HepG2 (cell line): Measurements from ENCODE around the gene MTIF3. TPM values are rescaled to one million over a fixed set of nuclear protein-coding genes. Genes with fewer than 3 reads are reported as not detected.
A peak's percentile ranks its signal among the peaks of the same experiment; 100 is the strongest.

Source experiments
- AGO2 ChIP-seq: fragments of 200-400 bp; formaldehyde crosslinking; optimal IDR thresholded peaks from 2 replicates; pipeline ENCODE3; 2017; ENCODE audit warnings: mild to moderate bottlenecking, low read depth, low read length, moderate library complexity
- ATF7-NPFF ChIP-seq: sonication (generic); formaldehyde crosslinking; IDR thresholded peaks from 2 replicates; pipeline ENCODE4 v1.8.1; 2023; ENCODE audit warnings: mild to moderate bottlenecking, low read depth, missing genetic modification reagents, moderate library complexity
- CHCHD3 ChIP-seq: sonication (generic); formaldehyde crosslinking; IDR thresholded peaks from 2 replicates; pipeline ENCODE4 v1.8.0; 2022; ENCODE audit warnings: mild to moderate bottlenecking, missing genetic modification reagents, moderate library complexity
- HNF4G ChIP-seq, 2 experiments: sonication (generic) in 1 of 2; formaldehyde crosslinking in 1 of 2; IDR thresholded peaks; 2 replicates each; pipeline versions ENCODE4 v1.4.0 to v1.6.1; 2011 to 2020; ENCODE audit warnings: borderline replicate concordance in 2 of 2, low read depth in 2 of 2, mild to moderate bottlenecking in 2 of 2, low read length in 1 of 2, missing genetic modification reagents in 1 of 2, moderate library complexity in 1 of 2
- JDP2 ChIP-seq: sonication (generic); formaldehyde crosslinking; IDR thresholded peaks from 2 replicates; pipeline ENCODE4 v1.8.1; 2022; ENCODE audit warnings: missing genetic modification reagents, borderline replicate concordance
- MED13 ChIP-seq: sonication (generic); formaldehyde crosslinking; IDR thresholded peaks from 2 replicates; pipeline ENCODE4 v1.5.0; 2020; ENCODE audit warnings: missing genetic modification reagents
- PHF8 ChIP-seq: sonication (generic); formaldehyde crosslinking; IDR thresholded peaks from 2 replicates; pipeline ENCODE4 v1.5.0; 2020; ENCODE audit warnings: missing genetic modification reagents
- SKI ChIP-seq: fragments of 450-650 bp; IDR thresholded peaks from one replicate; pipeline ENCODE4 v1.6.1; 2018; ENCODE audit warnings: mild to moderate bottlenecking; ENCODE audit not compliant: partially characterized antibody
- TCF7L2 ChIP-seq: IDR thresholded peaks from 2 replicates; pipeline ENCODE4 v1.6.1; 2011; ENCODE audit warnings: mild to moderate bottlenecking, low read depth, low read length, moderate library complexity
- TOE1 ChIP-seq: sonication (generic); formaldehyde crosslinking; IDR thresholded peaks from 2 replicates; pipeline ENCODE4 v1.4.0; 2020; ENCODE audit warnings: mild to moderate bottlenecking, missing genetic modification reagents
- ZEB1 ChIP-seq: IDR thresholded peaks from 2 replicates; pipeline ENCODE4 v1.6.1; 2012; ENCODE audit warnings: mild to moderate bottlenecking, low read depth, inconsistent platforms; ENCODE audit not compliant: insufficient replicate concordance
- ZFP36 ChIP-seq: fragments of 150-350 bp; IDR thresholded peaks from 2 replicates; pipeline ENCODE4 v1.6.1; 2018; ENCODE audit warnings: borderline replicate concordance, low read length, low read depth; ENCODE audit not compliant: partially characterized antibody
- ZFYVE20 ChIP-seq: sonication (generic); formaldehyde crosslinking; IDR thresholded peaks from 2 replicates; pipeline ENCODE4 v1.8.0; 2023; ENCODE audit warnings: low read depth, mild to moderate bottlenecking, moderate library complexity, missing genetic modification reagents, borderline replicate concordance
- ZKSCAN8 ChIP-seq: IDR thresholded peaks from 2 replicates; pipeline ENCODE4 v1.6.1; 2016; ENCODE audit warnings: borderline replicate concordance, missing genetic modification reagents, missing compliant biosample characterization
- ZNF335 ChIP-seq: sonication (generic); formaldehyde crosslinking; IDR thresholded peaks from 2 replicates; pipeline ENCODE4 v1.4.0; 2020; ENCODE audit warnings: missing genetic modification reagents
- ZNF674 ChIP-seq: sonication (generic); formaldehyde crosslinking; IDR thresholded peaks from 2 replicates; pipeline ENCODE4 v1.5.0; 2020; ENCODE audit warnings: low read depth, mild to moderate bottlenecking, missing genetic modification reagents
- polyA plus RNA-seq, 8 experiments: library from polyadenylated mRNA; depleted of rRNA in 3 of 8; stranded (reverse) in 7 of 8; unstranded in 1 of 8; fragments of >200 nt; fragmentation: Illumina TruSeq in 4 of 8; extraction: Trizol in 4 of 8; gene quantifications; 2 replicates each; pipeline versions ENCODE4 v1.2.1 to v1.2.3, GENCODE V29; 2011 to 2016; ENCODE audit warnings: low read depth in 4 of 8, missing spikeins in 1 of 8, mixed read lengths in 1 of 8; ENCODE audit not compliant: insufficient read depth in 1 of 8
- total RNA-seq, 5 experiments: library from RNA; depleted of rRNA; stranded (reverse); fragments of >200 nt; fragmentation: Illumina TruSeq; extraction: Trizol; gene quantifications; 2 replicates each; pipeline ENCODE4 v1.2.3, GENCODE V29; 2016; ENCODE audit warnings: low read depth in 1 of 5
- TF ChIP-seq, protein P1 (sequence below): sonication (generic); formaldehyde crosslinking; IDR thresholded peaks from 2 replicates; pipeline ENCODE4 v1.5.0; 2020; ENCODE audit warnings: missing genetic modification reagents, mild to moderate bottlenecking, borderline replicate concordance
- TF ChIP-seq, protein P2 (sequence below): IDR thresholded peaks from 2 replicates; pipeline ENCODE4 v1.6.1; 2016
- TF ChIP-seq, protein P3 (sequence below): sonication (generic); formaldehyde crosslinking; IDR thresholded peaks from 2 replicates; pipeline ENCODE4 v1.4.0; 2020; ENCODE audit warnings: mild to moderate bottlenecking, missing genetic modification reagents
- TF ChIP-seq, protein P4 (sequence below): sonication (generic); IDR thresholded peaks from 2 replicates; pipeline ENCODE4 v1.6.1; 2016; ENCODE audit warnings: low read depth, borderline replicate concordance
- TF ChIP-seq, protein P5 (sequence below): sonication (generic); formaldehyde crosslinking; IDR thresholded peaks from 2 replicates; pipeline ENCODE4 v1.8.1; 2023; ENCODE audit warnings: mild to moderate bottlenecking, moderate library complexity, missing genetic modification reagents
- TF ChIP-seq, protein P6 (sequence below): sonication (generic); formaldehyde crosslinking; IDR thresholded peaks from 2 replicates; pipeline ENCODE4 v1.4.0; 2020; ENCODE audit warnings: missing genetic modification reagents

Gene MTIF3
- total and polyA plus RNA-seq, 2 of the 13 experiments (the other 11 are each of a cell fraction or from before 2014, with no cell fraction given): 33.7 to 40.6 TPM

DNA sequence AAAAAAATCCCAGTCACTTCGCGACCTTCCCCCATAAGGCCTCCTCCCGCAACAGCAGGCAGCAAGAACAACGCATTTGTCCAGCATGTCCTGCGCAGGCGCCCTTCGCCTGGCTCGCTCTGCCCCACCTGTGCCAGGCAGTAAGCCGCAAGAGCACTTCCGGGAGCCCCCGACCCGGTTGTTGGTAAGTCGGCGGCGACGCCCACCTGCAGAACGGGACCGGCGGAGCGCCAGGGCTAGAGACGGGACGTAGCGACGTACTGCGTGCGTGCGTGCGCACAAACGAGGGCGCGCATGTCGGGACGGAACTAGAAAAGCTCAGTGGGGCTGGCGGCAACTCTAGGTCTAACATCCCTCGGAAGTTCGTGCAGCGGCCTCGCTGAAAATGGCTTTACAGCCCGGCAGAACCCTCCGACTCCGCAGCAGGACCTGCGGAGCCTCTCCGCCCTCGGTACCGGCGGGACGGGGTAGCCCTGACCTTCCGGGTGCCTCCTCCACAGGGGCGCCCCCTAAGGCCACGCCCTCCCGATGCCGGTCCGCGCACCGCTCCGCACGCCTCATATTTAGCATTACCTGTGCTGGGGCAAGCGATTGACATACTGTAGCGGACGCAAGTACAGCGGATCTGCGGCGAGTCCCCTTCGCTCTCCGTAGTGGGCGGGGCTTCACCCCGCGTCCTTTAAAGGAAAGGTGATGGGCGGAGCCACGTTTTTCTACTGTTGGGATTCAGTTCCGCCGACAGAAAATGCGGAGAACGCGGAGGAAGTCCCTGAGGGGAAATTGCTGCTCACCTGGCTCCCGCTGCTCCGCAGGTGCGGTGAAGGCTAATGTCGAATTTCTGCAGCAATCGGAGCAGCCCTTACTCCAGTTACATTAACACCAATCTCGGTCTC lies at the start of gene MTIF3 (continued):
- TF ChIP-seq ZKSCAN8 (CRISPR knock-in tag): no peak
- no peak for TF ChIP-seq TOE1 (CRISPR knock-in tag)
- TF ChIP-seq, protein P1, sequence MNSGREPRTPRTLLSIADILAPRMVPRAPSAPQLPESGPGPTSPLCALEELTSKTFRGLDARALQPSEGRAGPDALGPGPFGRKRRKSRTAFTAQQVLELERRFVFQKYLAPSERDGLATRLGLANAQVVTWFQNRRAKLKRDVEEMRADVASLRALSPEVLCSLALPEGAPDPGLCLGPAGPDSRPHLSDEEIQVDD (CRISPR knock-in tag): no peak
- no peak for TF ChIP-seq ZFYVE20 (CRISPR knock-in tag)
- TF ChIP-seq HNF4G (IDR thresholded peaks at IDR 0.05; ENCODE audit: borderline replicate concordance, low read depth, low read length): no peak
- 0 out of 2 replicates have a peak, but pooled peaks have one; percentile 14 for TF ChIP-seq HNF4G (CRISPR knock-in tag; IDR thresholded peaks at IDR 0.05; ENCODE audit: borderline replicate concordance, low read depth)
- peak; percentile 82 for TF ChIP-seq PHF8 (CRISPR knock-in tag)
- TF ChIP-seq ZEB1: peak; percentile 97
- peak; percentile 92 for TF ChIP-seq ZNF335 (CRISPR knock-in tag)
- TF ChIP-seq, protein P2, sequence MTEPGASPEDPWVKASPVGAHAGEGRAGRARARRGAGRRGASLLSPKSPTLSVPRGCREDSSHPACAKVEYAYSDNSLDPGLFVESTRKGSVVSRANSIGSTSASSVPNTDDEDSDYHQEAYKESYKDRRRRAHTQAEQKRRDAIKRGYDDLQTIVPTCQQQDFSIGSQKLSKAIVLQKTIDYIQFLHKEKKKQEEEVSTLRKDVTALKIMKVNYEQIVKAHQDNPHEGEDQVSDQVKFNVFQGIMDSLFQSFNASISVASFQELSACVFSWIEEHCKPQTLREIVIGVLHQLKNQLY: no peak; the same call in 1 of the 2 replicates
- TF ChIP-seq ZNF674 (CRISPR knock-in tag): no peak
- TF ChIP-seq, protein P3, sequence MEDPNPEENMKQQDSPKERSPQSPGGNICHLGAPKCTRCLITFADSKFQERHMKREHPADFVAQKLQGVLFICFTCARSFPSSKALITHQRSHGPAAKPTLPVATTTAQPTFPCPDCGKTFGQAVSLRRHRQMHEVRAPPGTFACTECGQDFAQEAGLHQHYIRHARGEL (CRISPR knock-in tag): no peak
- TF ChIP-seq, protein P4, sequence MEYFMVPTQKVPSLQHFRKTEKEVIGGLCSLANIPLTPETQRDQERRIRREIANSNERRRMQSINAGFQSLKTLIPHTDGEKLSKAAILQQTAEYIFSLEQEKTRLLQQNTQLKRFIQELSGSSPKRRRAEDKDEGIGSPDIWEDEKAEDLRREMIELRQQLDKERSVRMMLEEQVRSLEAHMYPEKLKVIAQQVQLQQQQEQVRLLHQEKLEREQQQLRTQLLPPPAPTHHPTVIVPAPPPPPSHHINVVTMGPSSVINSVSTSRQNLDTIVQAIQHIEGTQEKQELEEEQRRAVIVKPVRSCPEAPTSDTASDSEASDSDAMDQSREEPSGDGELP: no peak
- TF ChIP-seq, protein P5, sequence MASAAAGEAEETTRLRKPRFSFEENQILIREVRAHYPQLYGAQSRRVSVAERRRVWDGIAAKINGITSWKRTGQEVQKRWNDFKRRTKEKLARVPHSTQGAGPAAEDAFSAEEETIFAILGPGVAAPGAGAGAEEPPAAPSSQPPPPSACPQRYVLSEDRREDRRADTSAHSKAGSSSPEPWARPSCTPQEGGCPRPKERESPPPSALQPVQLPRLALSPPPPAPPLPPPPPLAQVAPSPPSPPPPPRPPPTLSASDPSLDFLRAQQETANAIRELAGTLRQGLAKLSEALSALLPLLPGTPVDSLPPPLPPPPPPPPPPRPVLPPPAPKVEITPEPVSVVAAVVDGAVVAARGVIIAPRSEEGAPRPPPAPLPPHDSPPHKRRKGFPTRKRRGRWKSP (CRISPR knock-in tag): peak; percentile 74; the same call in 1 of the 2 replicates
- no peak for TF ChIP-seq JDP2 (CRISPR knock-in tag)
- no peak for TF ChIP-seq ATF7-NPFF
- TF ChIP-seq, protein P6, sequence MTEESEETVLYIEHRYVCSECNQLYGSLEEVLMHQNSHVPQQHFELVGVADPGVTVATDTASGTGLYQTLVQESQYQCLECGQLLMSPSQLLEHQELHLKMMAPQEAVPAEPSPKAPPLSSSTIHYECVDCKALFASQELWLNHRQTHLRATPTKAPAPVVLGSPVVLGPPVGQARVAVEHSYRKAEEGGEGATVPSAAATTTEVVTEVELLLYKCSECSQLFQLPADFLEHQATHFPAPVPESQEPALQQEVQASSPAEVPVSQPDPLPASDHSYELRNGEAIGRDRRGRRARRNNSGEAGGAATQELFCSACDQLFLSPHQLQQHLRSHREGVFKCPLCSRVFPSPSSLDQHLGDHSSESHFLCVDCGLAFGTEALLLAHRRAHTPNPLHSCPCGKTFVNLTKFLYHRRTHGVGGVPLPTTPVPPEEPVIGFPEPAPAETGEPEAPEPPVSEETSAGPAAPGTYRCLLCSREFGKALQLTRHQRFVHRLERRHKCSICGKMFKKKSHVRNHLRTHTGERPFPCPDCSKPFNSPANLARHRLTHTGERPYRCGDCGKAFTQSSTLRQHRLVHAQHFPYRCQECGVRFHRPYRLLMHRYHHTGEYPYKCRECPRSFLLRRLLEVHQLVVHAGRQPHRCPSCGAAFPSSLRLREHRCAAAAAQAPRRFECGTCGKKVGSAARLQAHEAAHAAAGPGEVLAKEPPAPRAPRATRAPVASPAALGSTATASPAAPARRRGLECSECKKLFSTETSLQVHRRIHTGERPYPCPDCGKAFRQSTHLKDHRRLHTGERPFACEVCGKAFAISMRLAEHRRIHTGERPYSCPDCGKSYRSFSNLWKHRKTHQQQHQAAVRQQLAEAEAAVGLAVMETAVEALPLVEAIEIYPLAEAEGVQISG (CRISPR knock-in tag): peak; percentile 87
- TF ChIP-seq ZFP36: no peak
- TF ChIP-seq SKI: no peak
- no peak; the same call in 1 of the 2 replicates for TF ChIP-seq CHCHD3
- peak; percentile 88 for TF ChIP-seq AGO2
- TF ChIP-seq TCF7L2: no peak
- 0 out of 2 replicates have a peak, but pooled peaks have one; percentile 71 for TF ChIP-seq MED13 (CRISPR knock-in tag)
